Stimulated activated CD4-positive, alpha-beta T cell treated with anti-CD3 and anti-CD28 coated beads, Interleukin-12 subunit alpha, Interleukin-12 subunit beta, amount 100 ng/mL, for 48 hours (primary cell): ENCODE data around the gene FAM177B.
A peak's percentile ranks its signal among the peaks of the same experiment; 100 is the strongest.

Source experiments
- DNase-seq, 3 donors: peaks; one replicate each; pipeline ENCODE4 v3.0.0-alpha.2; 2020; ENCODE audit warnings: low read depth in 2 of 3, low spot score in 1 of 3

The FAM177B gene

GRCh38 chr1:222736972-222737371, at the start of gene FAM177B:
Gene FAM177B, plus strand, starts transcription at chr1:222737202. Its CDS starts 9,344 bp downstream, at chr1:222746546.
- no peak for DNase-seq

- DNase-seq = no peak
Measured at GRCh38 chr1:222691016-222691415, 46.0 kb upstream of the FAM177B start.

GRCh38 chr1:222694927-222695326, 42.1 kb upstream of the FAM177B start:
- no peak for DNase-seq

- DNase-seq = no peak
Measured at GRCh38 chr1:222696741-222697140, 40.3 kb upstream of the FAM177B start.

- no peak for DNase-seq
Measured at GRCh38 chr1:222697203-222697602, 39.8 kb upstream of the FAM177B start.

GRCh38 chr1:222697826-222698225, 39.2 kb upstream of the FAM177B start:
- DNase-seq = no peak

GRCh38 chr1:222702210-222702609, 34.8 kb upstream of the FAM177B start:
- no peak for DNase-seq

GRCh38 chr1:222704260-222704659, 32.7 kb upstream of the FAM177B start:
- DNase-seq = no peak

GRCh38 chr1:222706815-222707214, 30.2 kb upstream of the FAM177B start:
- DNase-seq = no peak

- no peak for DNase-seq
Measured at GRCh38 chr1:222709700-222710153, 27.3 kb upstream of the FAM177B start.

GRCh38 chr1:222711319-222712252, 25.4 kb upstream of the FAM177B start:
- DNase-seq = peak; percentile 28 to 42 (median 30)

GRCh38 chr1:222712253-222713090, 24.5 kb upstream of the FAM177B start, which contains the start of the genes AIDA and BROX:
Gene AIDA, minus strand, starts transcription at chr1:222712491. Its CDS starts 174 bp downstream, at chr1:222712317.
Gene BROX, plus strand, starts transcription at chr1:222712564. Its CDS starts 3,136 bp downstream, at chr1:222715700.
- peak; percentile 88 to 96 (median 94) for DNase-seq

- DNase-seq = peak; percentile 71 to 84 (median 78)
Measured at GRCh38 chr1:222713091-222713961, 23.7 kb upstream of the FAM177B start.

GRCh38 chr1:222716393-222716792, 20.6 kb upstream of the FAM177B start:
- DNase-seq = no peak

GRCh38 chr1:222728746-222729145, 8.3 kb upstream of the FAM177B start:
- no peak for DNase-seq

GRCh38 chr1:222730866-222731265, 6.1 kb upstream of the FAM177B start:
- no peak for DNase-seq

GRCh38 chr1:222732216-222733159, 4.5 kb upstream of the FAM177B start:
- DNase-seq = no peak

GRCh38 chr1:222734740-222735139, 2.3 kb upstream of the FAM177B start:
- no peak for DNase-seq

GRCh38 chr1:222736470-222736869, 532 bp upstream of the FAM177B start:
- DNase-seq = no peak
